ENCODE measurements around the gene LIF. TPM values are rescaled to one million over a fixed set of nuclear protein-coding genes. Genes with fewer than 3 reads are reported as not detected.
"Not testable (repeated sequence)": the region's sequence is repeated elsewhere in the genome, so short reads cannot be mapped to it uniquely, and the experiment has no call there.

The LIF gene
- total and polyA plus RNA-seq, 9 donors: 0.35 to 8.3 (median 1.9) TPM

- Histone ChIP-seq H3K27me3 (no peaks in the 10 kb centered on the region), H3K4me3 (no peak overlapping the region), H3K9me3 (no peaks in the 10 kb centered on the region), H3K27ac (no peak overlapping the region), H3K36me3 (no peaks in the 10 kb centered on the region), H3K4me1 (ENCODE audit: insufficient read depth) (no peaks in the 10 kb centered on the region)
- TF ChIP-seq CTCF (IDR thresholded peaks at IDR 0.05) (no peak), EP300 (IDR thresholded peaks at IDR 0.05) (no peak), POLR2A (IDR thresholded peaks at IDR 0.05) (no peak)
- DNase-seq: no peak
- intact Hi-C loops (cut with DNase I): no loop called here
- 73 to 81% (median 79%) methylated on average over 8 of the region's 8 CpGs for WGBS, 3 donors
Observed at GRCh38 chr22:30219049-30219654, 27.4 kb downstream of the LIF start.

GRCh38 chr22:30217698-30218560 is 28.6 kb downstream of the LIF start:
- DNase-seq: no peak
- intact Hi-C loops (cut with DNase I): no loop called here
- Histone ChIP-seq H3K27me3 (no peaks in the 10 kb centered on the region), H3K36me3 (no peaks in the 10 kb centered on the region), H3K4me1 (ENCODE audit: insufficient read depth) (no peaks in the 10 kb centered on the region), H3K4me3 (no peak overlapping the region), H3K9me3 (no peaks in the 10 kb centered on the region), H3K27ac (no peak overlapping the region)
- WGBS, 3 donors: 80 to 81% (median 80%) methylated on average over 23 of the region's 23 CpGs
- no peak for TF ChIP-seq CTCF (IDR thresholded peaks at IDR 0.05)
- TF ChIP-seq EP300 (IDR thresholded peaks at IDR 0.05): no peak
- TF ChIP-seq POLR2A (IDR thresholded peaks at IDR 0.05): no peak

- no peak for TF ChIP-seq EP300 (IDR thresholded peaks at IDR 0.05)
- TF ChIP-seq CTCF (IDR thresholded peaks at IDR 0.05): no peak
- Histone ChIP-seq H3K27me3 (no peaks in the 10 kb centered on the region), H3K4me1 (ENCODE audit: insufficient read depth) (no peaks in the 10 kb centered on the region), H3K4me3 (no peak overlapping the region), H3K36me3 (no peaks in the 10 kb centered on the region), H3K9me3 (no peaks in the 10 kb centered on the region), H3K27ac (no peak overlapping the region)
- intact Hi-C loops (cut with DNase I): no loop called here
- no peak for DNase-seq
- WGBS, 3 donors: 89 to 90% (median 89%) methylated on average over 10 of the region's 10 CpGs
Observed at GRCh38 chr22:30216710-30217109, 29.8 kb downstream of the LIF start.

- DNase-seq; H3K4me3 ChIP-seq; H3K27ac ChIP-seq; H3K9me3 ChIP-seq; H3K27me3 ChIP-seq; H3K36me3 ChIP-seq; intact Hi-C loops (cut with DNase I); H3K4me1 ChIP-seq (ENCODE audit: insufficient read depth): not testable (repeated sequence)
- 98 to 100% (median 98%) methylated on average over 3 of the region's 3 CpGs for WGBS, 3 donors
Observed at GRCh38 chr22:30216272-30216671, 30.3 kb downstream of the LIF start.
